Esophagus muscularis mucosa (tissue), 4 donors: ENCODE data around the gene PSKH1. TPM values are rescaled to one million over a fixed set of nuclear protein-coding genes. Genes with fewer than 3 reads are reported as not detected.
"Not testable (repeated sequence)": the region's sequence is repeated elsewhere in the genome, so short reads cannot be mapped to it uniquely, and the experiment has no call there.

Experiments used
- DNase-seq: peaks from one replicate; pipeline ENCODE4 v3.0.0-alpha.2; 2017; ENCODE audit errors: extremely low spot score
- H3K27ac ChIP-seq, 4 donors: fragments of 200-600 bp; sonication (generic); replicated peaks in 1 of 4; 1 replicate in 3 of 4; 2 replicates in 1 of 4; pipeline ENCODE4 v1.5.1; 2016 to 2019; ENCODE audit warnings: mild to moderate bottlenecking in 1 of 4
- H3K27me3 ChIP-seq, 4 donors: fragments of 200-600 bp; sonication (generic); one replicate each; pipeline versions ENCODE4 v1.5.1 to v1.6.0; 2016 to 2019
- H3K36me3 ChIP-seq, 4 donors: fragments of 200-600 bp; sonication (generic); one replicate each; pipeline ENCODE4 v1.5.1; 2016 to 2019
- H3K4me1 ChIP-seq, 4 donors: fragments of 200-600 bp; sonication (generic); one replicate each; pipeline ENCODE4 v1.5.1; 2016 to 2019
- H3K4me3 ChIP-seq, 4 donors: fragments of 200-600 bp; sonication (generic); 1 replicate in 2 of 4; 2 replicates in 2 of 4; pipeline ENCODE4 v1.5.1; 2016 to 2019; ENCODE audit warnings: mild to moderate bottlenecking in 4 of 4, moderate library complexity in 1 of 4
- H3K9me3 ChIP-seq, 4 donors: fragments of 200-600 bp; sonication (generic); 1 replicate in 3 of 4; 2 replicates in 1 of 4; pipeline ENCODE4 v1.5.1; 2016 to 2019
- EP300 ChIP-seq: sonication (generic); formaldehyde crosslinking; IDR thresholded peaks from one replicate; pipeline ENCODE4 v1.6.1; 2017; ENCODE audit warnings: antibody characterized with exemption
- POLR2A ChIP-seq: fragments of 450-650 bp; IDR thresholded peaks from one replicate; pipeline ENCODE4 v1.6.1; 2017; ENCODE audit warnings: antibody characterized with exemption, moderate library complexity, mild to moderate bottlenecking, low read depth
- POLR2AphosphoS5 ChIP-seq, 2 donors: sonication (generic); formaldehyde crosslinking; IDR thresholded peaks; one replicate each; pipeline ENCODE4 v1.6.1; 2017; ENCODE audit warnings: antibody characterized with exemption in 2 of 2
- WGBS: methylation state at CpG from one replicate; pipeline ENCODE4 v1.1.5; 2018; 5-methylcytosine and 5-hydroxymethylcytosine counted together
- intact Hi-C: fragments of 100-400 bp; cut with DNase I; formaldehyde crosslinking; loops from one replicate; pipeline ENCODE4 v1.15.1; 2023
- total RNA-seq, 4 donors: library from RNA; depleted of rRNA; stranded (reverse); fragments of >200 nt; gene quantifications; one replicate each; pipeline versions ENCODE4 v1.1.0 to v1.2.1, GENCODE V29; 2016
- TF ChIP-seq, protein P1 (sequence below), 3 experiments: fragments of 200-600 bp in 2 of 3; fragments of 450-650 bp in 1 of 3; sonication (generic) in 2 of 3; IDR thresholded peaks; one replicate each; pipeline ENCODE4 v1.5.1; 2017 to 2019; ENCODE audit warnings: antibody characterized with exemption in 3 of 3, mild to moderate bottlenecking in 2 of 3, moderate library complexity in 1 of 3

The PSKH1 gene
- total RNA-seq, 4 donors from 2014 or later: 16.1 to 35.4 (median 26.4) TPM

DNA sequence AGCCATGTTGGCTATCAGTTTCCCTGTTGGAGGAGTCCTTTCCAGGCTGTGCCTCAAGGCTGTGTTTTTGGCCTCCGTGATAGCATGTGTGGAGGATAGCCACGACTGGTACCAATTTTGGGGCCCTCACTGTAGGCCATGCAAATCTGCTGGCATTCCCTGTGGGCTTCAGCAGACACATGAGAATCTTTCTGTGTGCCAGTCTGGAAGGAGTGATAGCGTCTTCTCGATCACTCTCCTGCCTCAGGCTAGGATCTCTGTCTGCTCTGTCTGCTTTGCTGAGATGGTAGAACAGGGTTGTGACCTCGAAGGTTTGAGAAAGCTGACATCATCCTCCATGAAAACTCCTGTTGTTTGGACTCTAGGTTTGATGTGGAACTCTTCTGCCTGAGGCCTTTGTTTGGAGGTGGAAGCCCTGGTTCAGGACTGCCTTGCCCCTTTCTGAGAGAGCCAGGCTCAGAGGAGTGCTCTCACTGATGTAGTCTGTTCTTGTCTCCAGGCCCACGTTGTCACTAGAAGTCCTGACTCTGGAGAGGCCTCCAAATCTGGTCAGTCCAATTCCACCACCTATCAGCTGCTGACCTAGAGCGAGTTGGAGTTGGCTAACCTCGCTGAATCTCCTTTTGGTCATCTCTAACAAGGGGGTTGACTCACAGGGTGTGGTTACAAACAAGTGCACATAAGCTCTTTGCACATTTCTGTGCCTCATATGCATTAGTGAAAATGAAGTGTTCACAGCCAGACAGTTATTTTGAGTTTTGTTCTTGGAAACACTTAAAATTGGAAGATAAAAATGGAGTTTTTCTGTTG lies 32.3 kb upstream of the PSKH1 start:
- intact Hi-C loops: no loop called here
- WGBS: 74% methylated on average over 8 of the region's 8 CpGs
- Histone ChIP-seq H3K9me3 (no peaks in the 10 kb centered on the region), H3K4me1 (peaks cover 65 to 89% (median 80%) of the 10 kb centered on the region in 4 donors), H3K27me3 (no peaks in the 10 kb centered on the region), H3K36me3 (peaks cover under 1 to 12% (median 8%) of the 10 kb centered on the region in 4 donors), H3K27ac (peak overlapping the region; percentile 36 to 87 (median 86)), H3K4me3 (no peak overlapping the region)
- TF ChIP-seq, protein P1, sequence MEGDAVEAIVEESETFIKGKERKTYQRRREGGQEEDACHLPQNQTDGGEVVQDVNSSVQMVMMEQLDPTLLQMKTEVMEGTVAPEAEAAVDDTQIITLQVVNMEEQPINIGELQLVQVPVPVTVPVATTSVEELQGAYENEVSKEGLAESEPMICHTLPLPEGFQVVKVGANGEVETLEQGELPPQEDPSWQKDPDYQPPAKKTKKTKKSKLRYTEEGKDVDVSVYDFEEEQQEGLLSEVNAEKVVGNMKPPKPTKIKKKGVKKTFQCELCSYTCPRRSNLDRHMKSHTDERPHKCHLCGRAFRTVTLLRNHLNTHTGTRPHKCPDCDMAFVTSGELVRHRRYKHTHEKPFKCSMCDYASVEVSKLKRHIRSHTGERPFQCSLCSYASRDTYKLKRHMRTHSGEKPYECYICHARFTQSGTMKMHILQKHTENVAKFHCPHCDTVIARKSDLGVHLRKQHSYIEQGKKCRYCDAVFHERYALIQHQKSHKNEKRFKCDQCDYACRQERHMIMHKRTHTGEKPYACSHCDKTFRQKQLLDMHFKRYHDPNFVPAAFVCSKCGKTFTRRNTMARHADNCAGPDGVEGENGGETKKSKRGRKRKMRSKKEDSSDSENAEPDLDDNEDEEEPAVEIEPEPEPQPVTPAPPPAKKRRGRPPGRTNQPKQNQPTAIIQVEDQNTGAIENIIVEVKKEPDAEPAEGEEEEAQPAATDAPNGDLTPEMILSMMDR (IDR thresholded peaks at IDR 0.05): no peak
- TF ChIP-seq POLR2AphosphoS5 (IDR thresholded peaks at IDR 0.05): peak in 1 of 2 donors; percentile 26
- no peak for TF ChIP-seq POLR2A
- TF ChIP-seq EP300: no peak
- no peak for DNase-seq

- 85% methylated on average over 6 of the region's 6 CpGs for WGBS
- Histone ChIP-seq H3K9me3 (no peaks in the 10 kb centered on the region), H3K27me3 (no peaks in the 10 kb centered on the region), H3K4me1 (peaks cover 54 to 78% (median 73%) of the 10 kb centered on the region in 4 donors), H3K36me3 (peaks cover 11 to 23% (median 19%) of the 10 kb centered on the region in 4 donors), H3K4me3 (no peak overlapping the region), H3K27ac (peak overlapping the region; percentile 83 to 87 (median 86))
- TF ChIP-seq, protein P1 (IDR thresholded peaks at IDR 0.05): no peak
- TF ChIP-seq EP300 (no peak), POLR2A (no peak), POLR2AphosphoS5 (IDR thresholded peaks at IDR 0.05) (no peak)
- intact Hi-C loops: no loop called here
- no peak for DNase-seq
These were observed 31.2 kb upstream of the PSKH1 start for GRCh38 chr16:67861877-67862276.

DNA sequence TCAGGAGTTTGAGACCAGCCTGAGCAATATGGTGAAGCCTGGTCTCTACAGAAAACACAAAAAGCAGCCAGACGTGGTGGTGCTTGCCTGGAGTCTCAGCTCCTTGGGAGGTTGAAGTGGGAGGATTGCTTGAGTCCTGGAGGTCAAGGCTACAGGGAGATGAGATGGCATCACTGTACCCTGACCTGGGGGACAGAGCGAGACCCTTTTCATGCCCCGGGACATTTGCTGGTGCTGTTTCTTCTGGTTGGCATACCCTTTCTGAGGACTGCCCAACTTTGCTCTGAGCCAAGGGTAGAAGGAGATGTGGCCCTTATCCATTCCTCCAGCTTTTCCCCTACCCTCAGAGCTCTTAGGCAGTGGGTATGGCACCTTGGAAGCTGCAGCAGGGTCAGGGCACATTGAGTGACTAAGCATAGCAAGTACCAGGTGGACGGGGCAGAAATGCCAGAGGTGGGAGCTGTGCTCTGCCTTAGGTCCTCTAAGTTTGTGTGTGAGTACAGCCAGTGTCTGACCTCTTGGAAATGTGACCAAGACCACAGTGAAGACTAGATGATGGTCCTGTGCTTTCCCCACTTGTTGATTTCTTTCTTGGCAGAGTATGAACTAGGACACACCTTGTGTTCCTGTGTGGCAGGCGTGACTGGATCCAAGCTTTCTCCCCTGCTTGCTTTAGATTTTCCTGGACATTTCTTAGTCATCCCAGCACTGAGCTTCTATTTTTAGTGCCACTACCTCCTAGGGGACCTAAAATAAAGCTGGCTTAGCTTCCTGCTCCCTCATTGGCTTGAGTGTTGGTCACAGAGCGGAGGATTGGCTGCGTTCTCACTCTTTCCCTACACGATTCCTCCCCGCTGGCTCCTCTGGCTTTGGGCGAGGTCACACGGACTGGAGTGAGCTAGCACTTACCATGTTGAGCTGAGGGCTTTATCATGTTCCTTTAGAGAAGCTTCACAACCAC lies 30.2 kb upstream of the PSKH1 start:
- DNase-seq: no peak
- peaks cover 17 to 33% (median 29%) of the 10 kb centered on the region in 4 donors for H3K36me3 ChIP-seq
- 38% methylated on average over 10 of the region's 11 CpGs for WGBS
- H3K27me3 ChIP-seq: no peaks in the 10 kb centered on the region
- no peaks in the 10 kb centered on the region for H3K9me3 ChIP-seq
- intact Hi-C loops: no loop called here
- H3K4me1 ChIP-seq: peaks cover 44 to 68% (median 62%) of the 10 kb centered on the region in 4 donors
- no peak overlapping the region for H3K4me3 ChIP-seq
- TF ChIP-seq POLR2A: no peak
- peak; percentile 63 to 69 for TF ChIP-seq POLR2AphosphoS5 (IDR thresholded peaks at IDR 0.05)
- TF ChIP-seq, protein P1 (IDR thresholded peaks at IDR 0.05): no peak
- peak overlapping the region; percentile 83 to 87 (median 86) for H3K27ac ChIP-seq

DNA sequence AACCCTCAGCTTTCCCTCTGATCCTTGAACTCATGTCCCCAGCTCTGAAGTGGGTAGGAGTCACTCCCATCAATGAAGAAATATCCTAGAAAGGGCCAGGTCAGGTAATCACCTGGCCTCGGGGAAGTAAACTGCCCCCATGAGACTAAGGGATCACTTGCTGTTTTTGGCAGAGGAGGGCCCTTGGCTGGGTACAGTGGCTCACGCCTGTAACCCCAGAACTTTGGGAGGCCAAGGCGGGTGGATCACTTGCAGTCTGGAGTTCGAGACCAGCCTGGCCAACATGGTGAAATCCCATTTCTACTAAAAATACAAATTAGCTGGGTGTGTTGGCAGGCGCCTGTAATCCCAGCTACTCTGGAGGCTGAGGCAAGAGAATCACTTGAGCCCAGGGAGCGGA lies 29.0 kb upstream of the PSKH1 start:
- intact Hi-C loops, DNase-seq, H3K27me3 ChIP-seq, H3K9me3 ChIP-seq, H3K4me3 ChIP-seq: not testable (repeated sequence)
- Histone ChIP-seq H3K36me3 (peaks cover 27 to 45% (median 40%) of the 10 kb centered on the region in 4 donors), H3K4me1 (peaks cover 33 to 60% (median 52%) of the 10 kb centered on the region in 4 donors), H3K27ac (peak overlapping the region; percentile 83 to 87 (median 86))
- 89% methylated on average over 6 of the region's 6 CpGs for WGBS

GRCh38 chr16:67864594-67864993 lies 28.5 kb upstream of the PSKH1 start:
- no peaks in the 10 kb centered on the region for H3K27me3 ChIP-seq
- H3K4me3 ChIP-seq: no peak overlapping the region
- 90% methylated on average over 2 of the region's 2 CpGs for WGBS
- DNase-seq: no peak
- intact Hi-C loops: no loop called here
- no peaks in the 10 kb centered on the region for H3K9me3 ChIP-seq
- TF ChIP-seq POLR2A (no peak), EP300 (no peak), POLR2AphosphoS5 (IDR thresholded peaks at IDR 0.05) (no peak)
- TF ChIP-seq, protein P1 (IDR thresholded peaks at IDR 0.05): no peak
- H3K4me1 ChIP-seq: peaks cover 33 to 57% (median 48%) of the 10 kb centered on the region in 4 donors
- H3K27ac ChIP-seq: peak overlapping the region in 3 of 4 donors; percentile 19 to 87 (median 86)
- H3K36me3 ChIP-seq: peaks cover 27 to 50% (median 46%) of the 10 kb centered on the region in 4 donors
